GM19328 (cell line): ENCODE measurements around the gene CUEDC1.

ENCODE experiments used
- ATAC-seq: cut with Tn5 transposase; IDR thresholded peaks from one replicate; pipeline ENCODE4 v1.9.1; 2021; ENCODE audit warnings: mild to moderate bottlenecking, moderate library complexity; ENCODE audit not compliant: unreplicated experiment

Gene CUEDC1

GRCh38 chr17:57955183-57955931, at the start of gene CUEDC1:
Gene CUEDC1, minus strand, starts transcription at chr17:57955412. Its CDS starts 69,848 bp downstream, at chr17:57885564.
- ATAC-seq: no peak

- ATAC-seq: no peak
These were observed 48.8 kb upstream of the CUEDC1 start for GRCh38 chr17:58004060-58004459.

- ATAC-seq: no peak
These were observed 47.8 kb upstream of the CUEDC1 start for GRCh38 chr17:58002973-58003372.

GRCh38 chr17:58002154-58002948, 47.1 kb upstream of the CUEDC1 start:
- no peak for ATAC-seq

- no peak for ATAC-seq
These were observed 46.4 kb upstream of the CUEDC1 start for GRCh38 chr17:58001461-58002124.

GRCh38 chr17:57999496-58000017, 44.3 kb upstream of the CUEDC1 start:
- ATAC-seq: no peak

- ATAC-seq: no peak
These were observed 43.8 kb upstream of the CUEDC1 start for GRCh38 chr17:57999010-57999495.

- no peak for ATAC-seq
These were observed 42.0 kb upstream of the CUEDC1 start for GRCh38 chr17:57997085-57997809.

- ATAC-seq: peak; percentile 55
These were observed 40.1 kb upstream of the CUEDC1 start for GRCh38 chr17:57995076-57995956.

- ATAC-seq: no peak
These were observed 39.2 kb upstream of the CUEDC1 start for GRCh38 chr17:57994436-57994835.

- ATAC-seq: no peak
These were observed 38.5 kb upstream of the CUEDC1 start for GRCh38 chr17:57993471-57994365.

GRCh38 chr17:57991537-57991936, 36.3 kb upstream of the CUEDC1 start:
- no peak for ATAC-seq

GRCh38 chr17:57990037-57990436, 34.8 kb upstream of the CUEDC1 start:
- ATAC-seq: no peak

- peak; percentile 70 for ATAC-seq
These were observed 33.4 kb upstream of the CUEDC1 start for GRCh38 chr17:57988301-57989250.

- peak; percentile 69 for ATAC-seq
These were observed 32.5 kb upstream of the CUEDC1 start, which contains the start of gene VEZF1 for GRCh38 chr17:57987581-57988300. Gene VEZF1, minus strand, starts transcription at chr17:57988254. Its CDS starts 143 bp downstream, at chr17:57988111.

GRCh38 chr17:57986841-57987580, 31.8 kb upstream of the CUEDC1 start:
- no peak for ATAC-seq
